HepG2 (cell line): ENCODE measurements around the gene RNPS1. TPM values are rescaled to one million over a fixed set of nuclear protein-coding genes. Genes with fewer than 3 reads are reported as not detected.
A peak's percentile ranks its signal among the peaks of the same experiment; 100 is the strongest.

Source experiments
- HNRNPUL1 ChIP-seq: fragments of 200-400 bp; formaldehyde crosslinking; IDR thresholded peaks from 2 replicates; pipeline ENCODE4 v1.6.1; 2017; ENCODE audit warnings: low read depth, mild to moderate bottlenecking, low read length, moderate library complexity
- KAT8 ChIP-seq: IDR thresholded peaks from 2 replicates; pipeline ENCODE4 v1.6.1; 2016; ENCODE audit warnings: missing genetic modification reagents, missing compliant biosample characterization
- LCORL ChIP-seq, 2 experiments: fragments of 450-650 bp in 1 of 2; sonication (generic) in 1 of 2; formaldehyde crosslinking in 1 of 2; IDR thresholded peaks; 2 replicates each; pipeline versions ENCODE4 v1.5.0 to v1.6.1; 2017 to 2020; ENCODE audit warnings: antibody characterized with exemption in 1 of 2, missing genetic modification reagents in 1 of 2
- NR2F1 ChIP-seq, 2 experiments: fragments of 450-650 bp in 1 of 2; formaldehyde crosslinking in 1 of 2; IDR thresholded peaks; 2 replicates each; pipeline versions ENCODE4 v1.5.0 to v1.6.1; 2016 to 2020; ENCODE audit warnings: mild to moderate bottlenecking in 1 of 2, missing compliant biosample characterization in 1 of 2, missing genetic modification reagents in 1 of 2, moderate library complexity in 1 of 2
- PAX8 ChIP-seq: sonication (generic); formaldehyde crosslinking; IDR thresholded peaks from 2 replicates; pipeline ENCODE4 v1.8.0; 2022; ENCODE audit warnings: mild to moderate bottlenecking, missing genetic modification reagents, borderline replicate concordance
- SAP130 ChIP-seq: IDR thresholded peaks from 2 replicates; pipeline ENCODE4 v1.6.1; 2016; ENCODE audit warnings: low read depth
- TEAD2 ChIP-seq: sonication (generic); formaldehyde crosslinking; IDR thresholded peaks from 2 replicates; pipeline ENCODE4 v1.9.0; 2021; ENCODE audit warnings: missing genetic modification reagents
- ZNF350 ChIP-seq: sonication (generic); formaldehyde crosslinking; IDR thresholded peaks from 2 replicates; pipeline ENCODE4 v1.4.0; 2020; ENCODE audit warnings: mild to moderate bottlenecking, low read depth, missing genetic modification reagents, borderline replicate concordance
- ZNF354B ChIP-seq: sonication (generic); formaldehyde crosslinking; IDR thresholded peaks from 2 replicates; pipeline ENCODE4 v1.8.0; 2022; ENCODE audit warnings: mild to moderate bottlenecking, missing genetic modification reagents
- ZNF431 ChIP-seq: sonication (generic); formaldehyde crosslinking; IDR thresholded peaks from 2 replicates; pipeline ENCODE4 v1.9.0; 2022; ENCODE audit warnings: missing genetic modification reagents, low read depth, mild to moderate bottlenecking, borderline replicate concordance
- ZNF766 ChIP-seq: sonication (generic); formaldehyde crosslinking; IDR thresholded peaks from 2 replicates; pipeline ENCODE4 v1.5.0; 2020; ENCODE audit warnings: missing genetic modification reagents, borderline replicate concordance
- ZNF816 ChIP-seq: sonication (generic); formaldehyde crosslinking; IDR thresholded peaks from 2 replicates; pipeline ENCODE4 v1.8.0; 2022; ENCODE audit warnings: missing genetic modification reagents, mild to moderate bottlenecking, borderline replicate concordance
- ZNF878 ChIP-seq: sonication (generic); formaldehyde crosslinking; IDR thresholded peaks from 2 replicates; pipeline ENCODE4 v1.8.1; 2023; ENCODE audit warnings: mild to moderate bottlenecking, missing genetic modification reagents, moderate library complexity
- polyA plus RNA-seq, 8 experiments: library from polyadenylated mRNA; depleted of rRNA in 3 of 8; stranded (reverse) in 7 of 8; unstranded in 1 of 8; fragments of >200 nt; fragmentation: Illumina TruSeq in 4 of 8; extraction: Trizol in 4 of 8; gene quantifications; 2 replicates each; pipeline versions ENCODE4 v1.2.1 to v1.2.3, GENCODE V29; 2011 to 2016; ENCODE audit warnings: low read depth in 4 of 8, missing spikeins in 1 of 8, mixed read lengths in 1 of 8; ENCODE audit not compliant: insufficient read depth in 1 of 8
- total RNA-seq, 5 experiments: library from RNA; depleted of rRNA; stranded (reverse); fragments of >200 nt; fragmentation: Illumina TruSeq; extraction: Trizol; gene quantifications; 2 replicates each; pipeline ENCODE4 v1.2.3, GENCODE V29; 2016; ENCODE audit warnings: low read depth in 1 of 5
- TF ChIP-seq, protein P1 (sequence below): IDR thresholded peaks from 2 replicates; pipeline ENCODE4 v1.6.1; 2012; ENCODE audit warnings: inconsistent platforms
- TF ChIP-seq, protein P2 (sequence below): sonication (generic); formaldehyde crosslinking; IDR thresholded peaks from 2 replicates; pipeline ENCODE4 v1.9.0; 2022; ENCODE audit warnings: low read depth, missing genetic modification reagents
- TF ChIP-seq, protein P3 (sequence below): sonication (generic); formaldehyde crosslinking; IDR thresholded peaks from 2 replicates; pipeline ENCODE4 v1.4.0; 2020; ENCODE audit warnings: missing genetic modification reagents, borderline replicate concordance
- TF ChIP-seq, protein P4 (sequence below): sonication (generic); formaldehyde crosslinking; IDR thresholded peaks from 2 replicates; pipeline ENCODE4 v1.5.0; 2020; ENCODE audit warnings: missing genetic modification reagents
- TF ChIP-seq, protein P5 (sequence below): sonication (generic); formaldehyde crosslinking; IDR thresholded peaks from 2 replicates; pipeline ENCODE4 v1.4.0; 2020; ENCODE audit warnings: missing genetic modification reagents, borderline replicate concordance
- TF ChIP-seq, protein P6 (sequence below): IDR thresholded peaks from 2 replicates; pipeline ENCODE4 v1.6.1; 2016; ENCODE audit warnings: missing compliant biosample characterization, missing genetic modification reagents, borderline replicate concordance

Gene RNPS1
- total and polyA plus RNA-seq, 2 of the 13 experiments (the other 11 are each of a cell fraction or from before 2014, with no cell fraction given), result 126 to 133 TPM

DNA sequence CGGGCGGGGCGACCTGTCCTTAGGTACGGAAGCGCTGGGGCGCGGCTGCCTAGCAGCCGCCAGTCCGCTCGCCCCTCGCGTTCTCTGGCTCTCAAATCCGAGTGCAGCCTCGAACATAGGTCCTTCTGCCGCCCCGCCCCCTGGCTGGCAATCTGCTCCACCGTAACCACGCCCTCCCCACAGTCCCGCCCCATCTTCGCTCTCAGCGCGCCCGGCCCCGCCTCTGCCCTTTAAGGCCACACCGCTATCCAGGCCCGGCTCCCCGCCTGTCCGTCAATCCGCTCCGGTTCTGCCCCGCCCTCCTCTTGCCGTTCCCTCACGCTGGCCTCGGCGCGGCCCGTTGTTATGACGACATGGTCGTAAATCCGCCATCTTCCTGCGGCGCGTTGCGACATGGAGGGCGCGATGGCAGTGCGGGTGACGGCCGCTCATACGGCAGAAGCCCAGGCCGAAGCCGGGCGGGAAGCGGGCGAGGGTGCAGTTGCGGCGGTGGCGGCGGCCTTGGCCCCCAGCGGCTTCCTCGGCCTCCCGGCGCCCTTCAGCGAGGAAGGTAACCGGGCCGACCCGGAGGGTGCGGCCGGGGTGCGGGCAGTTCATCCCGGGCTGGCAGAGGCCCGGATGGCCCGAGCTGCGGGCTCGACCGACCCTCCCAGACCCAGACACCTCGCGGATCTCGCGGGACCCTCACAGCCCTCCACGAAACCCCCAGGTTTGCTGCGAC lies 44.5 kb downstream of the RNPS1 start, which contains the start of gene E4F1 (continued):
- TF ChIP-seq, protein P1, sequence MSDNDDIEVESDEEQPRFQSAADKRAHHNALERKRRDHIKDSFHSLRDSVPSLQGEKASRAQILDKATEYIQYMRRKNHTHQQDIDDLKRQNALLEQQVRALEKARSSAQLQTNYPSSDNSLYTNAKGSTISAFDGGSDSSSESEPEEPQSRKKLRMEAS, result peak; percentile 92
- TF ChIP-seq, protein P2, sequence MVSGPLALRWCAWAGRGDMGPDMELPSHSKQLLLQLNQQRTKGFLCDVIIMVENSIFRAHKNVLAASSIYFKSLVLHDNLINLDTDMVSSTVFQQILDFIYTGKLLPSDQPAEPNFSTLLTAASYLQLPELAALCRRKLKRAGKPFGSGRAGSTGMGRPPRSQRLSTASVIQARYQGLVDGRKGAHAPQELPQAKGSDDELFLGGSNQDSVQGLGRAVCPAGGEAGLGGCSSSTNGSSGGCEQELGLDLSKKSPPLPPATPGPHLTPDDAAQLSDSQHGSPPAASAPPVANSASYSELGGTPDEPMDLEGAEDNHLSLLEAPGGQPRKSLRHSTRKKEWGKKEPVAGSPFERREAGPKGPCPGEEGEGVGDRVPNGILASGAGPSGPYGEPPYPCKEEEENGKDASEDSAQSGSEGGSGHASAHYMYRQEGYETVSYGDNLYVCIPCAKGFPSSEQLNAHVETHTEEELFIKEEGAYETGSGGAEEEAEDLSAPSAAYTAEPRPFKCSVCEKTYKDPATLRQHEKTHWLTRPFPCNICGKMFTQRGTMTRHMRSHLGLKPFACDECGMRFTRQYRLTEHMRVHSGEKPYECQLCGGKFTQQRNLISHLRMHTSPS, result no peak
- no peak for TF ChIP-seq ZNF878 (CRISPR knock-in tag)
- TF ChIP-seq SAP130, result peak; percentile 98
- TF ChIP-seq ZNF766 (CRISPR knock-in tag), result peak; percentile 64; the same call in 1 of the 2 replicates
- TF ChIP-seq, protein P3, sequence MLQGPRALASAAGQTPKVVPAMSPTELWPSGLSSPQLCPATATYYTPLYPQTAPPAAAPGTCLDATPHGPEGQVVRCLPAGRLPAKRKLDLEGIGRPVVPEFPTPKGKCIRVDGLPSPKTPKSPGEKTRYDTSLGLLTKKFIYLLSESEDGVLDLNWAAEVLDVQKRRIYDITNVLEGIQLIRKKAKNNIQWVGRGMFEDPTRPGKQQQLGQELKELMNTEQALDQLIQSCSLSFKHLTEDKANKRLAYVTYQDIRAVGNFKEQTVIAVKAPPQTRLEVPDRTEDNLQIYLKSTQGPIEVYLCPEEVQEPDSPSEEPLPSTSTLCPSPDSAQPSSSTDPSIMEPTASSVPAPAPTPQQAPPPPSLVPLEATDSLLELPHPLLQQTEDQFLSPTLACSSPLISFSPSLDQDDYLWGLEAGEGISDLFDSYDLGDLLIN, result 0 out of 2 replicates have a peak, but pooled peaks have one; percentile 71
- TF ChIP-seq, protein P4, sequence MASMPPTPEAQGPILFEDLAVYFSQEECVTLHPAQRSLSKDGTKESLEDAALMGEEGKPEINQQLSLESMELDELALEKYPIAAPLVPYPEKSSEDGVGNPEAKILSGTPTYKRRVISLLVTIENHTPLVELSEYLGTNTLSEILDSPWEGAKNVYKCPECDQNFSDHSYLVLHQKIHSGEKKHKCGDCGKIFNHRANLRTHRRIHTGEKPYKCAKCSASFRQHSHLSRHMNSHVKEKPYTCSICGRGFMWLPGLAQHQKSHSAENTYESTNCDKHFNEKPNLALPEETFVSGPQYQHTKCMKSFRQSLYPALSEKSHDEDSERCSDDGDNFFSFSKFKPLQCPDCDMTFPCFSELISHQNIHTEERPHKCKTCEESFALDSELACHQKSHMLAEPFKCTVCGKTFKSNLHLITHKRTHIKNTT (CRISPR knock-in tag), result no peak
- TF ChIP-seq ZNF354B (CRISPR knock-in tag), result no peak
- TF ChIP-seq, protein P5, sequence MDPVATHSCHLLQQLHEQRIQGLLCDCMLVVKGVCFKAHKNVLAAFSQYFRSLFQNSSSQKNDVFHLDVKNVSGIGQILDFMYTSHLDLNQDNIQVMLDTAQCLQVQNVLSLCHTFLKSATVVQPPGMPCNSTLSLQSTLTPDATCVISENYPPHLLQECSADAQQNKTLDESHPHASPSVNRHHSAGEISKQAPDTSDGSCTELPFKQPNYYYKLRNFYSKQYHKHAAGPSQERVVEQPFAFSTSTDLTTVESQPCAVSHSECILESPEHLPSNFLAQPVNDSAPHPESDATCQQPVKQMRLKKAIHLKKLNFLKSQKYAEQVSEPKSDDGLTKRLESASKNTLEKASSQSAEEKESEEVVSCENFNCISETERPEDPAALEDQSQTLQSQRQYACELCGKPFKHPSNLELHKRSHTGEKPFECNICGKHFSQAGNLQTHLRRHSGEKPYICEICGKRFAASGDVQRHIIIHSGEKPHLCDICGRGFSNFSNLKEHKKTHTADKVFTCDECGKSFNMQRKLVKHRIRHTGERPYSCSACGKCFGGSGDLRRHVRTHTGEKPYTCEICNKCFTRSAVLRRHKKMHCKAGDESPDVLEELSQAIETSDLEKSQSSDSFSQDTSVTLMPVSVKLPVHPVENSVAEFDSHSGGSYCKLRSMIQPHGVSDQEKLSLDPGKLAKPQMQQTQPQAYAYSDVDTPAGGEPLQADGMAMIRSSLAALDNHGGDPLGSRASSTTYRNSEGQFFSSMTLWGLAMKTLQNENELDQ (CRISPR knock-in tag), result peak; percentile 68; the same call in 1 of the 2 replicates
- no peak for TF ChIP-seq ZNF816 (CRISPR knock-in tag)
- peak; percentile 51; the same call in 1 of the 2 replicates for TF ChIP-seq ZNF350 (CRISPR knock-in tag)
- TF ChIP-seq LCORL (IDR thresholded peaks at IDR 0.05), result no peak
- TF ChIP-seq LCORL (CRISPR knock-in tag; IDR thresholded peaks at IDR 0.05), result peak; percentile 84
- TF ChIP-seq, protein P6, sequence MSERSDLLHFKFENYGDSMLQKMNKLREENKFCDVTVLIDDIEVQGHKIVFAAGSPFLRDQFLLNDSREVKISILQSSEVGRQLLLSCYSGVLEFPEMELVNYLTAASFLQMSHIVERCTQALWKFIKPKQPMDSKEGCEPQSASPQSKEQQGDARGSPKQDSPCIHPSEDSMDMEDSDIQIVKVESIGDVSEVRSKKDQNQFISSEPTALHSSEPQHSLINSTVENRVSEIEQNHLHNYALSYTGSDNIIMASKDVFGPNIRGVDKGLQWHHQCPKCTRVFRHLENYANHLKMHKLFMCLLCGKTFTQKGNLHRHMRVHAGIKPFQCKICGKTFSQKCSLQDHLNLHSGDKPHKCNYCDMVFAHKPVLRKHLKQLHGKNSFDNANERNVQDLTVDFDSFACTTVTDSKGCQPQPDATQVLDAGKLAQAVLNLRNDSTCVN (CRISPR knock-in tag), result no peak
- TF ChIP-seq ZNF431 (CRISPR knock-in tag), result no peak
- no peak for TF ChIP-seq TEAD2 (CRISPR knock-in tag)
- no peak for TF ChIP-seq HNRNPUL1
- no peak for TF ChIP-seq NR2F1 (CRISPR knock-in tag; IDR thresholded peaks at IDR 0.05)
- peak; percentile 90 for TF ChIP-seq KAT8 (CRISPR knock-in tag)
- TF ChIP-seq PAX8 (CRISPR knock-in tag), result no peak
